A549 treated with ZK216348 at 1 μM for 4 hours (cell line): ENCODE results near the gene CHRNA7. TPM values are rescaled to one million over a fixed set of nuclear protein-coding genes. Genes with fewer than 3 reads are reported as not detected.

Experiments used
- total RNA-seq: library from RNA; stranded (reverse); fragments of 200-300 nt; extraction: Qiagen RNA extraction; gene quantifications from 5 replicates; pipeline ENCODE4 v1.2.3, GENCODE V29; 2022; ENCODE audit warnings: low read depth

Gene CHRNA7
- total RNA-seq, result 2.8 to 5.2 TPM (median 3.6 TPM) in 5 replicates

DNA sequence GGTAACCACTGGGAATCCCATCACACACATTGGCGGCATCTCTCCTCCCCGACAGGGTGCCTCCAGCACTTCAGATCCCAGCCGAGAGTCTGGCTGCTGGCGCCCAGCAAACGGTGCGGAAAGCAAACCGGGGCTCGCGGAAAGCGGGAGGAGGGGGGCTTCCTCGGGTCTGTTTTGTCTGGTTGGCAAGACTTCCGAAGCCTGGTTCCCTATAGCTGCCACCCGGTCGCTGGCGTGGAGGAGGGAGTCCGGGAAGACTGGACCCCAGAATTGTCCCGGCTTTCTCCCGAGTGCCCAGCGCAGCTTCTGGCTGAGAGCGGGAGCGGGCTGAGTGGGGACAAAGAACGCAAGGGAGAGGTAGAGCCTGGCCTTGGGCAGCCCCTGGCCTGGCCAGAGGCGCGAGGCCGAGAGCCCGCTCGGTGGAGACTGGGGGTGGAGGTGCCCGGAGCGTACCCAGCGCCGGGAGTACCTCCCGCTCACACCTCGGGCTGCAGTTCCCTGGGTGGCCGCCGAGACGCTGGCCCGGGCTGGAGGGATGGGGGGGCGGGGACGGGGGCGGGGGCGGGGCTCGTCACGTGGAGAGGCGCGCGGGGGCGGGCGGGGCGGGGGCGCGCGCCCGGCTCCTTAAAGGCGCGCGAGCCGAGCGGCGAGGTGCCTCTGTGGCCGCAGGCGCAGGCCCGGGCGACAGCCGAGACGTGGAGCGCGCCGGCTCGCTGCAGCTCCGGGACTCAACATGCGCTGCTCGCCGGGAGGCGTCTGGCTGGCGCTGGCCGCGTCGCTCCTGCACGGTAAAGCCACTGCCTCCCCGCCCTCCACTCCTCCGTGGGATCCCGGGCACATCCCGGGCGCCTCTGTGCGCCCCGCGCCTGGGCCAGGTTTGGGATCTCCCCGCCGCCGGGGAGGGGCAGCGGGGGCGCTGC is at the start of gene CHRNA7:
Gene CHRNA7 (plus strand): TSS at position 654 of the 920 bp plus-strand sequence. CDS start 80 bp downstream, at position 734.

Other genes starting within 250 kb of the CHRNA7 start
- gene OTUD7A, start 159.8 kb upstream of the CHRNA7 start, total RNA-seq, result 0.02 to 0.54 TPM (median 0.40 TPM) in 5 replicates